HG03280 (cell line): ENCODE results near the gene UNC13B.
"Not testable (repeated sequence)": the region's sequence is repeated elsewhere in the genome, so short reads cannot be mapped to it uniquely, and the experiment has no call there.

ENCODE experiments used
- ATAC-seq: cut with Tn5 transposase; IDR thresholded peaks from one replicate; pipeline ENCODE4 v1.9.1; 2021; ENCODE audit warnings: mild to moderate bottlenecking, moderate library complexity; ENCODE audit not compliant: unreplicated experiment

The UNC13B gene

DNA sequence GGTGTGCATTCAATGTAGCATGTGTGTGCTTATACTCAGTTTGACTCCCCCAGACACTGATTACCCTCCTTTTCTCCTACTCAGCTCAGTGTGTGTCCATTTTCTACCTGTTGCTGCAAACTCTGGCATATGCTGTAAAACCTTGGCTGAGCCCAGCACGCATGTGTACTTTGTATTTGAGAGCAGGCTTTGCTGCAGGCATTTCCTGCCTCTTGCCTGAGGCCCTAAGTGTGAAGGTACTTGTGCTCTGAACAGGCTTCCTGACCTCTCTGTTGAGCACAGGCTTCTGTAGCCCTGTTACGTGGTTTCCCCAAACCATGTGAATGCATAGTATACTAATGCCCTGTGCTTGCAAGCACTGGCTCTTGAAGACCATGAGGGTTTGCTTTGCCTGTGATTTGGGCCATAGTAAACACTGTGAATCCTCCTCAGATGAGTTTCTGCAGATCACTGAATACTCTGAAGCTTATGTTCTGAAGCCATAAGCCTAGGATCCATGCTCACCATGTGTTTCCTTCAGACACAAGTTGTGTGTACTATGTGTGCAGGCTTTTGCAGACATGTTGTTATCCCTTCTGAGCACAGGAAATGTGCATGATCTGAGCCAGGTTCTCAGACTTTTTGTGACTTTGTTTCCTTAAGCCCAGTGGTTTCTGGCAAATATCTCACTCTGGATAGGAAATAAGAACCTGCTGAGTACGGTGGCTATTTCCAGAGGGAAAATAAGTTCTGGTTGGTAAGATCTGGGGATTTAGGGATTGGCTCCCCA lies 203.2 kb downstream of the UNC13B start:
- ATAC-seq: no peak

GRCh38 chr9:35366627-35367026 lies 204.8 kb downstream of the UNC13B start:
- ATAC-seq: no peak

DNA sequence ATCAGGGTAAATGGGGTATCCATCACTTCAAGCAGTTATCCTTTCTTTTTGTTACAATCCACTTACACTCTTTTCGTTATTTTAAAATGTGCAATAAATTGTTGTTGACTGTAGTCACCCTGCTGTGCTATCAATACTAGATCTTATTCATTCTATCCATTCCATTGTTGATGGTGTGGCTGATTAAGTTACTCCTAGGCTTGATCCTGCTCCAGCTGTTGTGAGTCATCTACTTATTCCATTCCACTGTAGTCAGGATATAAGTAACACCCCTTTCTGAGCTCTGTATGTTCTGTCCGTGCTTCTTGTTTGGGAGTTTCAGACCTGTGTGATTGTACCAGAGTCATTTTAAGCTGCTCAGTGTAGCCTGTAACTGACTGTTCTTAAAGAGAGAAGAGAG lies 205.6 kb downstream of the UNC13B start:
- ATAC-seq: no peak

GRCh38 chr9:35370241-35370640 lies 208.4 kb downstream of the UNC13B start:
- ATAC-seq: no peak

GRCh38 chr9:35374436-35374835 lies 212.6 kb downstream of the UNC13B start:
- no peak for ATAC-seq

DNA sequence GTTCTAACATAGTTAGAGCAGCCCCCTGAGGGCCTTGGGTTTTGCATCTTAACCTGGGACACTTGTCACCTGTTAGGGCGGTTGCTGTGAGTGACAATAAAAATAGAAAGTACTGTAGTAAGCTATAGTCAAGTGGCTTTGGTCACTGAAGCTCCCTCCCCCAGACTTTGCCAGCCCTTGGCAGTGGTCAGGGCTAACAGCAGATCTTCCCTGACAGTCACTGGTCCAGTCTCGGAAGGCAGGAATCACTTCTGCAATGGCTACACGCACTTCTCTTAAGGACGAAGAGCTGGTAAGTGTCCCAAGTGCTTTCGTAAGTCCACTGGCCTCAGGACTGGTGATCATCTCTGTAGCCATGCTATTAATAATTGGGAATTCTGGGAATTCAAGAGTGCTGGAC lies 213.1 kb downstream of the UNC13B start:
- no peak for ATAC-seq

DNA sequence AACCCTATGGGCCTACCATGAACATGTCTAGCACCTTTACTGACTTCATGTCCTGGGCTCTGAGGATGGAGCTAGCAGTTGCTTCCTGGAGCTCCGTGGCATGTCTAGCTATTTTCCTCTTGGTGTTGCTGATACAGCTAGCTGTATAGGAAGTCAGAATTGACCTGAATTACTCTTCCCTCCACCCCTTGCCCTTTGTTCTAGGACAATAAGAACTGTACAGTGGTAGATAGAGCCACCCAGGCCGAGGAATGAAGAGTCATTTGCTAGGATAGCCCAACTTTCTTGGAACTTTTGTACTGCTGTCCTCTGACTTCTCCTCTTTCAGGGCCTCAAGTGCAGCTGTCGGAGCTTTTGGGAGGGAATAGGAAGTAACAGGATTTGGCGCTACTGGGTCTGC lies 218.2 kb downstream of the UNC13B start:
- ATAC-seq: no peak

DNA sequence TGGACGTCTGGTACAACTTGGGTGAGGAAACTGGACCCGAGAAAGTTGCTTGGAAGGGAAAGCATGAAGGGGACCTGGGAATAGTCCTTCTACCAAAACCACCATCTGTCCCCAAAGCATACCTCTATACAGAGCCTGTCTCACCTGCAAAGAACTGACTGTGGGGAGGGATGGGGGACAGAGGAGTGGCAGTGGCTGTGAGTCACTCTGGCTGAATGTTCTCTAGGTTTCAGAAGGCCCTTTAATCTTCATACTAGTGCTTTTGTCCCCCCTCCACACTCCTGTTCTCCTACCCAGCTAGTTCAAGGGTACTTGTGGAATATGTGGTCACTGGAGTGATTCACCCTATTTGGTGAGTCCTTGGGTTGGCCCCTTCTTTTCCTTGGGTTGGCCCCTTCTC lies 218.8 kb downstream of the UNC13B start:
- no peak for ATAC-seq

GRCh38 chr9:35385042-35385441 lies 223.2 kb downstream of the UNC13B start:
- ATAC-seq: no peak

GRCh38 chr9:35395076-35395705 lies 233.4 kb downstream of the UNC13B start:
- no peak for ATAC-seq

GRCh38 chr9:35395706-35396101 lies 233.9 kb downstream of the UNC13B start:
- ATAC-seq: no peak

GRCh38 chr9:35396560-35397215 lies 234.9 kb downstream of the UNC13B start:
- no peak for ATAC-seq

GRCh38 chr9:35397216-35397698 lies 235.4 kb downstream of the UNC13B start:
- no peak for ATAC-seq

DNA sequence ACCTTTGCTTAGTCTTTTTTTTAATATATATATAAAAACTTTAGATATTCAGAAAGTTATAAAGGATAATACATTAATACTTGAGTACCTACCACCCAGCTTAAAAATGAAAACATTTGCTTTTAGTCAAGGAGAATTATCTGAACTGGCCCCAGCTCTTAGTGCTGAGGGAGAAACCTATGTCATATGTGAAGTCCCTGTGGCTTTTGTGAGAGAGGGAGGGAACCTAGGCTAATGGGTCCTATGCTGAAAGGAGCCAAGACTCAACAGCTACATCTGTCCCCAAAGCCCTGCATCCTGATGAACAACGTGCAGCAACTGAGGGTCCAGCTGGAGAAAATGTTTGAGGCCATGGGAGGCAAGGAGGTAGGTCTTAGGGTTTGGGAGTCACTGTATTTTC lies 236.1 kb downstream of the UNC13B start:
- ATAC-seq: no peak

- no peak for ATAC-seq
Observed at GRCh38 chr9:35398651-35399335, 237.0 kb downstream of the UNC13B start.

GRCh38 chr9:35404865-35405264 lies 243.1 kb downstream of the UNC13B start:
- ATAC-seq: no peak

- no peak for ATAC-seq
Observed at GRCh38 chr9:35406183-35406959, 244.6 kb downstream of the UNC13B start.

GRCh38 chr9:35407846-35408245 lies 246.0 kb downstream of the UNC13B start:
- no peak for ATAC-seq

GRCh38 chr9:35409434-35409833 lies 247.6 kb downstream of the UNC13B start:
- not testable (repeated sequence) for ATAC-seq

DNA sequence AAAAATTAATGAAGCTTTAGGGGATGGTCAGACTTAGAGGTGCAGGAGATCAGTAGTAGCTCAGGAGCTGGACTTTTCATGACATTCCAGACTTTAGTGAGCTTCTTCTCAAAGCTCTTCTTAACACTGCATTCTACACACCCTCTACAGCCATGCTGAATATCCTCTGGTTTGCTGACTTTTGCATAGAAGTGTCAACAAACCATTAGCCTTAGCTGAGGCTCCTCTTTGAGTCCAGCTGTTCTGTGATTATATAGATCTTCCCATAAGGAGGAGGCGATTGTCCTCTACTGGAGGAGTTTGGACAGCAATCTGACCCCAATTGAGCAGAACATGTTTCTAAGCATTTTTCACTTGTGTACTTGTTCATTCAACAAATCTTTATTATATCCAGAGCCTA lies 253.1 kb downstream of the UNC13B start:
- no peak for ATAC-seq
